Measurements from ENCODE around the gene NGB.

The NGB gene

GRCh38 chr14:77253333-77254190, 17.4 kb downstream of the NGB start:
- H3K4me3 ChIP-seq (replicated peaks; ENCODE audit: low read depth, low read length) = no peak overlapping the region
- H3K27me3 ChIP-seq (replicated peaks; ENCODE audit: control insufficient read depth, insufficient read depth, low read length) = peaks cover 4% of the 10 kb centered on the region
- DNase-seq (ENCODE audit: extremely low read depth, insufficient read length) = no peak
- TF ChIP-seq, protein P1, sequence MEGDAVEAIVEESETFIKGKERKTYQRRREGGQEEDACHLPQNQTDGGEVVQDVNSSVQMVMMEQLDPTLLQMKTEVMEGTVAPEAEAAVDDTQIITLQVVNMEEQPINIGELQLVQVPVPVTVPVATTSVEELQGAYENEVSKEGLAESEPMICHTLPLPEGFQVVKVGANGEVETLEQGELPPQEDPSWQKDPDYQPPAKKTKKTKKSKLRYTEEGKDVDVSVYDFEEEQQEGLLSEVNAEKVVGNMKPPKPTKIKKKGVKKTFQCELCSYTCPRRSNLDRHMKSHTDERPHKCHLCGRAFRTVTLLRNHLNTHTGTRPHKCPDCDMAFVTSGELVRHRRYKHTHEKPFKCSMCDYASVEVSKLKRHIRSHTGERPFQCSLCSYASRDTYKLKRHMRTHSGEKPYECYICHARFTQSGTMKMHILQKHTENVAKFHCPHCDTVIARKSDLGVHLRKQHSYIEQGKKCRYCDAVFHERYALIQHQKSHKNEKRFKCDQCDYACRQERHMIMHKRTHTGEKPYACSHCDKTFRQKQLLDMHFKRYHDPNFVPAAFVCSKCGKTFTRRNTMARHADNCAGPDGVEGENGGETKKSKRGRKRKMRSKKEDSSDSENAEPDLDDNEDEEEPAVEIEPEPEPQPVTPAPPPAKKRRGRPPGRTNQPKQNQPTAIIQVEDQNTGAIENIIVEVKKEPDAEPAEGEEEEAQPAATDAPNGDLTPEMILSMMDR (IDR thresholded peaks at IDR 0.05; ENCODE audit: insufficient read depth, low read length, poor library complexity, severe bottlenecking) = no peak
- H3K36me3 ChIP-seq (ENCODE audit: control insufficient read depth, insufficient read depth, low read length) = no peaks in the 10 kb centered on the region

DNA sequence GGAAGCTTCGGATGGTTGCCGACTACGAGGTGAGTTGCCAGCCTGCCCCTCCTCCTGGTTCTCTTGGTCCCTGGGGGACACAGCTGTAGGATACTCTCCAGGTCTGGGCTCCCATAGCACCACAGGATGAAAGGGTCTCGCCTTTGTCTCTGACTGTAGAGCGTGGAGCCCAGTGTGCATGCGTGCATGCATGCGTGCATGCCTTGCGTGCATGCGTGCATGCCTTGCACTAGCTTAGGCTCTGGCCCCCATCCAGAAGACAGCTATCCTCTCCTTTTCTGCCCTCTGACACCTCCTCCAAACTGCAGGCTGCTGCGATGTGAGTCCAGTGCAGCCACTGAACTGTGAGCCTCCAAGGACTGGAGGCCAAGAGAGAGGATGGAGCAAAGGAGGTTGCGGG, 19.1 kb downstream of the NGB start:
- TF ChIP-seq, protein P1 (IDR thresholded peaks at IDR 0.05; ENCODE audit: insufficient read depth, low read length, poor library complexity, severe bottlenecking) = no peak
- DNase-seq (ENCODE audit: extremely low read depth, insufficient read length) = no peak
- Histone ChIP-seq H3K27me3 (replicated peaks; ENCODE audit: control insufficient read depth, insufficient read depth, low read length) (peaks cover 4% of the 10 kb centered on the region), H3K4me3 (replicated peaks; ENCODE audit: low read depth, low read length) (no peak overlapping the region), H3K36me3 (ENCODE audit: control insufficient read depth, insufficient read depth, low read length) (no peaks in the 10 kb centered on the region)

DNA sequence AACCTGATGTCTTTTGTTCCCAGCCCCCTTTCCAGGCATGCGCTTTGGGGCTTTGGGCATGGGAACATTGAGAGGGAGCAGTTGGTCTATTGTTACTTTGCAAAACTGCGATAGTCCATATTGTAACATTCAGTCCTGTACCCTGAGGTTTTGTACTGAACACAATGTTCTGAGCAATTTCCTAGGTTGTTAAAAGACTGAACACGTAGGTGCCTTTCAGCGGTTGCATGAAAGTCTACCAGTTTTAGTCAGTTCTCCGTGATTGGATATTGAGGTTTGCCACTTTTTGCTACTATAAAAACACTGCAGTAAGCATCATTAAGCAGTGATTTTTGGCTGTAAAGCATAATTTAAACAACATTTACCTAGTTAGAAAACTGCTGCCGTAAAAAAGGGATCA, 20.1 kb downstream of the NGB start:
- H3K36me3 ChIP-seq (ENCODE audit: control insufficient read depth, insufficient read depth, low read length) = no peaks in the 10 kb centered on the region
- TF ChIP-seq, protein P1 (IDR thresholded peaks at IDR 0.05; ENCODE audit: insufficient read depth, low read length, poor library complexity, severe bottlenecking) = no peak
- H3K27me3 ChIP-seq (replicated peaks; ENCODE audit: control insufficient read depth, insufficient read depth, low read length) = 0 out of 2 replicates have a peak, but pooled peaks cover 2% of the 10 kb centered on the region
- no peak for DNase-seq (ENCODE audit: extremely low read depth, insufficient read length)
- H3K4me3 ChIP-seq (replicated peaks; ENCODE audit: low read depth, low read length) = no peak overlapping the region

- no peak for DNase-seq (ENCODE audit: extremely low read depth, insufficient read length)
- Histone ChIP-seq H3K36me3 (ENCODE audit: control insufficient read depth, insufficient read depth, low read length) (no peaks in the 10 kb centered on the region), H3K4me3 (replicated peaks; ENCODE audit: low read depth, low read length) (no peak overlapping the region), H3K27me3 (replicated peaks; ENCODE audit: control insufficient read depth, insufficient read depth, low read length) (0 out of 2 replicates have a peak, but pooled peaks cover 2% of the 10 kb centered on the region)
- TF ChIP-seq, protein P1 (IDR thresholded peaks at IDR 0.05; ENCODE audit: insufficient read depth, low read length, poor library complexity, severe bottlenecking) = no peak
These were observed 21.7 kb downstream of the NGB start for GRCh38 chr14:77249286-77249685.

DNA sequence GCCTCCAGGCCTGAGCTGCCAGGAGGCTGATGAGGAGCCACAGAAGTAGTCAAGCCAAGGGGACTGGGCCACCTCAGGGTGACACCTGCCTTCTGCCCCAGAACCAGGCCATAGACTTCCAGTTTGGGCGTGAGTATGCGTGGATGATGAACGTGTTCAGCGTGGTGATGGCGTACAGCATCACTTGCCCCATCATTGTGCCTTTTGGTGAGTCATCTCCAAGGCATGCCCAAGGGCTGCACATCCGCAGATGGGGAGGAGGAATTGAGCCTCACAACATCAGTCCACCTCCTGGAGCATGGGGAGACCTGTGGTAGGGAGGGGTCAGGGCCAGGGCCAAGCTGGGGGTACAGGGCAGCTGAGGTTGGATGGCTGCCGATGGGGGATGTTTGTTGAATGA, 22.3 kb downstream of the NGB start:
- Histone ChIP-seq H3K27me3 (replicated peaks; ENCODE audit: control insufficient read depth, insufficient read depth, low read length) (0 out of 2 replicates have a peak, but pooled peaks cover 2% of the 10 kb centered on the region), H3K36me3 (ENCODE audit: control insufficient read depth, insufficient read depth, low read length) (no peaks in the 10 kb centered on the region), H3K4me3 (replicated peaks; ENCODE audit: low read depth, low read length) (no peak overlapping the region)
- TF ChIP-seq, protein P1 (IDR thresholded peaks at IDR 0.05; ENCODE audit: insufficient read depth, low read length, poor library complexity, severe bottlenecking) = no peak
- DNase-seq (ENCODE audit: extremely low read depth, insufficient read length) = no peak

Data from GM06990 (cell line).